Right atrium auricular region (tissue), 2 donors: ENCODE data around the gene ACKR4. TPM values are rescaled to one million over a fixed set of nuclear protein-coding genes. Genes with fewer than 3 reads are reported as not detected.

Source experiments
- DNase-seq: peaks from one replicate; pipeline ENCODE4 v3.0.0-alpha.2; 2019; ENCODE audit warnings: low spot score
- H3K27ac ChIP-seq, 2 donors: fragments of 200-600 bp; sonication (generic); 1 replicate in 1 of 2; 2 replicates in 1 of 2; pipeline ENCODE4 v1.5.1; 2016 to 2019
- H3K27me3 ChIP-seq, 2 donors: fragments of 200-600 bp; sonication (generic); one replicate each; pipeline versions ENCODE4 v1.5.1 to v1.6.0; 2017 to 2019
- H3K36me3 ChIP-seq: fragments of 200-600 bp; sonication (generic); one replicate; pipeline ENCODE4 v1.5.1; 2016
- H3K4me1 ChIP-seq, 2 donors: fragments of 200-600 bp; sonication (generic); one replicate each; pipeline versions ENCODE4 v1.5.1 to v1.6.0; 2017 to 2019
- H3K4me3 ChIP-seq, 2 donors: fragments of 200-600 bp; sonication (generic); 1 replicate in 1 of 2; 2 replicates in 1 of 2; pipeline ENCODE4 v1.5.1; 2017 to 2019; ENCODE audit warnings: mild to moderate bottlenecking in 1 of 2, moderate library complexity in 1 of 2
- H3K9me3 ChIP-seq, 2 donors: fragments of 200-600 bp; sonication (generic); one replicate each; pipeline ENCODE4 v1.5.1; 2019
- CTCF ChIP-seq, 2 donors: fragments of 200-600 bp; sonication (generic); IDR thresholded peaks; one replicate each; pipeline ENCODE4 v1.5.1; 2019; ENCODE audit warnings: antibody characterized with exemption in 2 of 2
- total RNA-seq, 2 donors: library from RNA; depleted of rRNA; stranded (reverse); fragments of >200 nt; gene quantifications; one replicate each; pipeline ENCODE4 v1.1.0, GENCODE V29; 2016

Gene ACKR4
- total RNA-seq, 2 donors from 2014 or later = 3.9 to 7.9 TPM

DNA sequence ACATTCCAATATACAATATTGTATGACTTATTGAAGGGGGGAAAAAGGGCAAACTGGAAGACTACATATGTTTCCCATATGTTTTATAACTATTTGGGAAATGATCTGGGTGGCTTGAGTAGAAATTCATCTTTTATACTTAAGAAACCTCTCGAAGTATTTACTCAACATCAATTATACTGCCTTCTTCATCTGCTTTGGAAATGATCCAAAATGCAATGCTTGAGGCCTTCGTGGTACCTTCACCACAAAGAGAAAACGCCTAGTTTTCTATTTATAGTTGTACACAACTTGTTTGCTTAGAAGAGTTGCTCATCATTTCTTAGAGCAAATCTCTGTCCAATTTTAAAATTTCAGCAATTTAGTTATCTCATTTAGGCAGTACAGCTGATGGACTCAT, 18.8 kb downstream of the ACKR4 start:
- Histone ChIP-seq H3K27me3 (no peaks in the 10 kb centered on the region), H3K9me3 (peaks cover 0 to 2% of the 10 kb centered on the region in 2 donors), H3K4me1 (no peaks in the 10 kb centered on the region), H3K4me3 (no peak overlapping the region), H3K27ac (no peak overlapping the region), H3K36me3 (peaks cover 6% of the 10 kb centered on the region)
- no peak for TF ChIP-seq CTCF (IDR thresholded peaks at IDR 0.05)
- DNase-seq = no peak

DNA sequence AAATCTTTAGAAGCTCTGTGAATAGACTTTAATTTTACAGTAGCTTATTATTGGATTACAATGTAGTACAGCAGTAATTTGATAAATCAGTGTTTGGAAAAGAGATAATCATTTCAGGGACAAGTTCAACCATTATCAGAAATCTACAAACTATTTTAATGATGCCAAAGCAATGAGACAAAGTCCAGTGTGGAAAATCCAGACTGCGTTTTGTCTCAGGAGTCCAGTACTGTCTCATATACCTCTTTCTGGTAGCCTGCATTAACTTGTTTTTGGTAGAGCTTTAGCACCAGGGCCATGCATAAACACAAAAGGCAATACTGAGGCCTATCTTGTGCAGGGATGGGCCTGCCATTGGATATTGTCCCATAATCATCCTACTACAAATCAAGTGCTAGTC, 19.7 kb downstream of the ACKR4 start:
- no peaks in the 10 kb centered on the region for H3K4me1 ChIP-seq
- no peak overlapping the region for H3K4me3 ChIP-seq
- DNase-seq = no peak
- peaks cover 6% of the 10 kb centered on the region for H3K36me3 ChIP-seq
- H3K27me3 ChIP-seq = no peaks in the 10 kb centered on the region
- H3K27ac ChIP-seq = no peak overlapping the region
- peaks cover 0 to 7% of the 10 kb centered on the region in 2 donors for H3K9me3 ChIP-seq
- TF ChIP-seq CTCF (IDR thresholded peaks at IDR 0.05) = no peak

- peaks cover 22% of the 10 kb centered on the region for H3K36me3 ChIP-seq
- peaks cover 0 to 7% of the 10 kb centered on the region in 2 donors for H3K9me3 ChIP-seq
Measured at GRCh38 chr3:132622148-132622547, 25.1 kb downstream of the ACKR4 start.

GRCh38 chr3:132622761-132623160, 25.7 kb downstream of the ACKR4 start:
- Histone ChIP-seq H3K36me3 (peaks cover 28% of the 10 kb centered on the region), H3K27me3 (no peaks in the 10 kb centered on the region), H3K9me3 (peaks cover 0 to 7% of the 10 kb centered on the region in 2 donors), H3K4me3 (no peak overlapping the region), H3K4me1 (no peaks in the 10 kb centered on the region), H3K27ac (no peak overlapping the region)
- DNase-seq = no peak
- no peak for TF ChIP-seq CTCF (IDR thresholded peaks at IDR 0.05)

More at GRCh38 chr3:132622148-132622547, 25.1 kb downstream of the ACKR4 start:
- no peak overlapping the region for H3K27ac ChIP-seq
- DNase-seq = no peak
- H3K4me1 ChIP-seq = no peaks in the 10 kb centered on the region
- H3K27me3 ChIP-seq = no peaks in the 10 kb centered on the region
- no peak for TF ChIP-seq CTCF (IDR thresholded peaks at IDR 0.05)
- no peak overlapping the region for H3K4me3 ChIP-seq

- TF ChIP-seq CTCF (IDR thresholded peaks at IDR 0.05) = no peak
- H3K36me3 ChIP-seq = peaks cover 34% of the 10 kb centered on the region
- DNase-seq = no peak
Measured at GRCh38 chr3:132623646-132624045, 26.6 kb downstream of the ACKR4 start.

DNA sequence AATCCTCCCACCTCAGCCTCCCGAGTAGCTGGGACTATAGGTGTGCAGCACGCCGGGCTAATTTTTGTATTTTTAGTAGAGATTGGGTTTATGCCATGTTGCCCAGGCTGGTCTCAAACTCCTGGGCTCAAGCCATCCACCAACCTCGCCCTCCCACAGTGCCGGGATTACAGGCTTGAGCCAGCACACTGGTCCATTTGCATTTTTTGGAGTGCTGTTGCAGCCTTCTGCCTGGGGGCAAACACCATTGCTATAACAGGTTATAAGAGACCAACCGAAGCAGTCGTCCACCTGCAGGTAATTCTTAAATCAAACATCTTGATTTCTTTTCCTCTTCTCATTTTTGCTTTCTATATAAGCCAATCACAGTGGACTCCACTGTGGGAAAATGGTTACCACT, 27.7 kb downstream of the ACKR4 start:
- Histone ChIP-seq H3K9me3 (peaks cover 0 to 7% of the 10 kb centered on the region in 2 donors), H3K4me1 (no peaks in the 10 kb centered on the region), H3K27ac (no peak overlapping the region), H3K4me3 (no peak overlapping the region), H3K27me3 (no peaks in the 10 kb centered on the region), H3K36me3 (peaks cover 34% of the 10 kb centered on the region)
- TF ChIP-seq CTCF (IDR thresholded peaks at IDR 0.05) = no peak
- no peak for DNase-seq

More at GRCh38 chr3:132623646-132624045, 26.6 kb downstream of the ACKR4 start:
- H3K27me3 ChIP-seq = no peaks in the 10 kb centered on the region
- H3K27ac ChIP-seq = no peak overlapping the region
- H3K4me3 ChIP-seq = no peak overlapping the region
- H3K4me1 ChIP-seq = no peaks in the 10 kb centered on the region
- peaks cover 0 to 7% of the 10 kb centered on the region in 2 donors for H3K9me3 ChIP-seq
